Transverse colon (tissue), 4 donors: ENCODE data around the gene ADCY9. TPM values are rescaled to one million over a fixed set of nuclear protein-coding genes. Genes with fewer than 3 reads are reported as not detected.

Source experiments
- DNase-seq: peaks from one replicate; pipeline ENCODE4 v3.0.0-alpha.2; 2019
- H3K27ac ChIP-seq, 4 donors: fragments of 200-600 bp; sonication (generic); 2 replicates each; pipeline ENCODE4 v1.5.1; 2016 to 2018; ENCODE audit warnings: inconsistent platforms in 4 of 4
- H3K27me3 ChIP-seq: fragments of 200-600 bp; sonication (generic); 2 replicates; pipeline ENCODE4 v1.5.1; 2017; ENCODE audit warnings: inconsistent platforms
- H3K36me3 ChIP-seq, 4 donors: fragments of 200-600 bp; sonication (generic); 2 replicates each; pipeline ENCODE4 v1.5.1; 2017 to 2019; ENCODE audit warnings: inconsistent platforms in 4 of 4
- H3K4me1 ChIP-seq, 4 donors: fragments of 200-600 bp; sonication (generic); 2 replicates each; pipeline ENCODE4 v1.5.1; 2017 to 2020; ENCODE audit warnings: inconsistent platforms in 4 of 4
- H3K4me3 ChIP-seq, 4 donors: fragments of 200-600 bp; sonication (generic); 1 replicate in 1 of 4; 2 replicates in 3 of 4; pipeline versions ENCODE4 v1.5.1 to v1.6.1; 2017 to 2019; ENCODE audit warnings: inconsistent platforms in 4 of 4
- H3K9me3 ChIP-seq, 2 donors: fragments of 200-600 bp; sonication (generic); 2 replicates each; pipeline ENCODE4 v1.5.1; 2017 to 2019; ENCODE audit warnings: inconsistent platforms in 2 of 2
- EP300 ChIP-seq: sonication (generic); formaldehyde crosslinking; IDR thresholded peaks from one replicate; pipeline ENCODE4 v1.6.1; 2017; ENCODE audit warnings: antibody characterized with exemption, low read depth
- POLR2A ChIP-seq: fragments of 450-650 bp; IDR thresholded peaks from one replicate; pipeline ENCODE4 v1.6.1; 2016; ENCODE audit warnings: antibody characterized with exemption, mild to moderate bottlenecking, moderate library complexity
- POLR2AphosphoS5 ChIP-seq, 3 donors: sonication (generic); formaldehyde crosslinking; IDR thresholded peaks; one replicate each; pipeline ENCODE4 v1.6.1; 2016; ENCODE audit warnings: antibody characterized with exemption in 3 of 3
- WGBS, 2 donors: methylation state at CpG; one replicate each; pipeline ENCODE4 v1.1.5; 2018; ENCODE audit warnings: low coverage in 1 of 2; 5-methylcytosine and 5-hydroxymethylcytosine counted together
- in situ Hi-C, 4 donors: fragments of 200-750 bp; cut with MboI; loops; one replicate each; pipeline versions ENCODE4 v1.15.0 to v1.15.1; 2017; ENCODE audit warnings: low sequenced_read_pairs in 3 of 4, low pct_ligation_motif_present in 1 of 4, low pct_unique_long_range_greater_than_20kb in 1 of 4
- intact Hi-C: fragments of 100-400 bp; cut with DNase I; formaldehyde crosslinking; loops from one replicate; pipeline ENCODE4 v1.15.1; 2023; ENCODE audit warnings: low total_unique reads
- total RNA-seq, 4 donors: library from RNA; depleted of rRNA; stranded (reverse); fragments of >200 nt; gene quantifications; one replicate each; pipeline ENCODE4 v1.1.0, GENCODE V29; 2016
- TF ChIP-seq, protein P1 (sequence below), 5 experiments: fragments of 200-600 bp in 3 of 5; fragments of 450-650 bp in 2 of 5; sonication (generic) in 3 of 5; IDR thresholded peaks; 1 replicate in 2 of 5; 2 replicates in 3 of 5; pipeline ENCODE4 v1.5.1; 2016 to 2017; ENCODE audit warnings: antibody characterized with exemption in 5 of 5, inconsistent platforms in 3 of 5, mild to moderate bottlenecking in 2 of 5, moderate library complexity in 1 of 5

ADCY9 gene
- total RNA-seq, 4 donors from 2014 or later: 33.7 to 46.0 (median 37.2) TPM

- DNase-seq: no peak
- no peak overlapping the region for H3K27ac ChIP-seq
- in situ Hi-C loops: no loop called here
- H3K36me3 ChIP-seq: no peaks in the 10 kb centered on the region
- intact Hi-C loops: loop anchor here (10.0 kb wide), 1 partner anchor 266 kb away; no protein-coding TSS in a partner anchor
- 86 to 91% methylated on average over 4 to 10 of the region's 10 CpGs for WGBS, 2 donors
- TF ChIP-seq, protein P1, sequence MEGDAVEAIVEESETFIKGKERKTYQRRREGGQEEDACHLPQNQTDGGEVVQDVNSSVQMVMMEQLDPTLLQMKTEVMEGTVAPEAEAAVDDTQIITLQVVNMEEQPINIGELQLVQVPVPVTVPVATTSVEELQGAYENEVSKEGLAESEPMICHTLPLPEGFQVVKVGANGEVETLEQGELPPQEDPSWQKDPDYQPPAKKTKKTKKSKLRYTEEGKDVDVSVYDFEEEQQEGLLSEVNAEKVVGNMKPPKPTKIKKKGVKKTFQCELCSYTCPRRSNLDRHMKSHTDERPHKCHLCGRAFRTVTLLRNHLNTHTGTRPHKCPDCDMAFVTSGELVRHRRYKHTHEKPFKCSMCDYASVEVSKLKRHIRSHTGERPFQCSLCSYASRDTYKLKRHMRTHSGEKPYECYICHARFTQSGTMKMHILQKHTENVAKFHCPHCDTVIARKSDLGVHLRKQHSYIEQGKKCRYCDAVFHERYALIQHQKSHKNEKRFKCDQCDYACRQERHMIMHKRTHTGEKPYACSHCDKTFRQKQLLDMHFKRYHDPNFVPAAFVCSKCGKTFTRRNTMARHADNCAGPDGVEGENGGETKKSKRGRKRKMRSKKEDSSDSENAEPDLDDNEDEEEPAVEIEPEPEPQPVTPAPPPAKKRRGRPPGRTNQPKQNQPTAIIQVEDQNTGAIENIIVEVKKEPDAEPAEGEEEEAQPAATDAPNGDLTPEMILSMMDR (IDR thresholded peaks at IDR 0.05): no peak
- TF ChIP-seq POLR2A (no peak), POLR2AphosphoS5 (IDR thresholded peaks at IDR 0.05) (no peak), EP300 (no peak)
- H3K27me3 ChIP-seq: no peaks in the 10 kb centered on the region
- no peaks in the 10 kb centered on the region for H3K4me1 ChIP-seq
- no peak overlapping the region for H3K4me3 ChIP-seq
- H3K9me3 ChIP-seq: no peaks in the 10 kb centered on the region
Observed at GRCh38 chr16:3988824-3989223, 127.4 kb downstream of the ADCY9 start.

- Histone ChIP-seq H3K27ac (no peak overlapping the region), H3K27me3 (no peaks in the 10 kb centered on the region), H3K9me3 (no peaks in the 10 kb centered on the region), H3K4me1 (peaks cover 0 to 3% (median 0%) of the 10 kb centered on the region in 4 donors), H3K36me3 (no peaks in the 10 kb centered on the region), H3K4me3 (no peak overlapping the region)
- in situ Hi-C loops: no loop called here
- WGBS, 2 donors: 84% methylated on average over 5 to 9 of the region's 9 CpGs
- intact Hi-C loops: loop anchor here (10.0 kb wide), 1 partner anchor 267 kb away; no protein-coding TSS in a partner anchor
- DNase-seq: no peak
- TF ChIP-seq EP300: no peak
- TF ChIP-seq, protein P1 (IDR thresholded peaks at IDR 0.05): no peak
- TF ChIP-seq POLR2A: no peak
- TF ChIP-seq POLR2AphosphoS5 (IDR thresholded peaks at IDR 0.05): no peak
Observed at GRCh38 chr16:3988011-3988410, 128.2 kb downstream of the ADCY9 start.

DNA sequence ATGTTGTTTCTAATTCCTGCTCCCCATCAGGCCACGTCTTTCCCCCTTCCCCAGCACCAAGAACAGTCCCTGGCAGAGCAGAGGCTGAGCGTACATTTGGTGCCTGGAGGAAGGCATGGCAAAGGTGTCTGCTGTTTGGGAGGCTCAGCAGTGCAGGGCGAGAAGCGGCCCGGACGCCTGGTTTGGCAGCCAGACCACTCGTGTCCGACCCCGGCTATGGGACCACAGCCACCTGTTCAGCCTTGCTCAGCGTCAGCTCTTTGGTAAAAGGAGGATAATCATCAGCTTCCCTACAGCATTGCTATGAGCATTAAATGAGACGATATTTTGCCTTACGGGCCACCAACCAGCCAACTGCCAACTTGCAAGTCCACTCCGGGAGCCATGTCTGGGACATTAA lies 129.0 kb downstream of the ADCY9 start:
- no peak overlapping the region for H3K4me3 ChIP-seq
- DNase-seq: no peak
- intact Hi-C loops: loop anchor here (10.0 kb wide), 1 partner anchor 268 kb away; no protein-coding TSS in a partner anchor
- in situ Hi-C loops: no loop called here
- H3K4me1 ChIP-seq: peaks cover 0 to 3% (median 0%) of the 10 kb centered on the region in 4 donors
- WGBS, 2 donors: 98 to 100% methylated on average over 1 to 13 of the region's 13 CpGs
- no peak overlapping the region for H3K27ac ChIP-seq
- H3K9me3 ChIP-seq: no peaks in the 10 kb centered on the region
- H3K27me3 ChIP-seq: no peaks in the 10 kb centered on the region
- no peak for TF ChIP-seq POLR2AphosphoS5 (IDR thresholded peaks at IDR 0.05)
- no peak for TF ChIP-seq EP300
- no peak for TF ChIP-seq POLR2A
- TF ChIP-seq, protein P1 (IDR thresholded peaks at IDR 0.05): no peak
- H3K36me3 ChIP-seq: peaks cover 0 to 2% (median 0%) of the 10 kb centered on the region in 4 donors

DNA sequence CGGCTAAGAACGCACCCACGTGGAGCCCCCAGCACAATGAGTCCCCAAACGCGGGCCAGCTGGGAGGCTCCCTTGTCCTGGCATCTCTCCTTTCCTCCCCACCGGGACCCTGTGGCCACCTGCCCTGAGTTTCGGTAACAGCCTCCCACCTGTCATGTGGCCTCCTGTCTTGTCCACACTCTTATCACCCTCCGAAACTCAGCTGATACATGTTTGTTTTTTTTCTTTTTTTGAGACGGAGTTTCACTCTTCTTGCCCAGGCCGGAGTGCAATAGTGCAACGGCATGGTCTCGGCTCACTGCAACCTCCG lies 130.1 kb downstream of the ADCY9 start:
- H3K27me3 ChIP-seq: no peaks in the 10 kb centered on the region
- in situ Hi-C loops: no loop called here
- peaks cover 0 to 4% (median 0%) of the 10 kb centered on the region in 4 donors for H3K36me3 ChIP-seq
- no peak overlapping the region for H3K27ac ChIP-seq
- H3K4me1 ChIP-seq: peaks cover 0 to 3% (median 0%) of the 10 kb centered on the region in 4 donors
- intact Hi-C loops: loop anchor here (10.0 kb wide), 1 partner anchor 269 kb away; no protein-coding TSS in a partner anchor
- H3K9me3 ChIP-seq: no peaks in the 10 kb centered on the region
- H3K4me3 ChIP-seq: no peak overlapping the region
- DNase-seq: no peak
- 88 to 89% methylated on average over 8 to 13 of the region's 13 CpGs for WGBS, 2 donors
- TF ChIP-seq EP300 (no peak), POLR2A (no peak), POLR2AphosphoS5 (IDR thresholded peaks at IDR 0.05) (no peak)
- TF ChIP-seq, protein P1 (IDR thresholded peaks at IDR 0.05): no peak
